Measurements from ENCODE around the gene TBC1D17. TPM values are rescaled to one million over a fixed set of nuclear protein-coding genes. Genes with fewer than 3 reads are reported as not detected.
A peak's percentile ranks its signal among the peaks of the same experiment; 100 is the strongest.

Gene TBC1D17
- total and polyA plus RNA-seq, 2 of the 13 experiments (the other 11 are each of a cell fraction or from before 2014, with no cell fraction given): 9.7 to 16.9 TPM

DNA sequence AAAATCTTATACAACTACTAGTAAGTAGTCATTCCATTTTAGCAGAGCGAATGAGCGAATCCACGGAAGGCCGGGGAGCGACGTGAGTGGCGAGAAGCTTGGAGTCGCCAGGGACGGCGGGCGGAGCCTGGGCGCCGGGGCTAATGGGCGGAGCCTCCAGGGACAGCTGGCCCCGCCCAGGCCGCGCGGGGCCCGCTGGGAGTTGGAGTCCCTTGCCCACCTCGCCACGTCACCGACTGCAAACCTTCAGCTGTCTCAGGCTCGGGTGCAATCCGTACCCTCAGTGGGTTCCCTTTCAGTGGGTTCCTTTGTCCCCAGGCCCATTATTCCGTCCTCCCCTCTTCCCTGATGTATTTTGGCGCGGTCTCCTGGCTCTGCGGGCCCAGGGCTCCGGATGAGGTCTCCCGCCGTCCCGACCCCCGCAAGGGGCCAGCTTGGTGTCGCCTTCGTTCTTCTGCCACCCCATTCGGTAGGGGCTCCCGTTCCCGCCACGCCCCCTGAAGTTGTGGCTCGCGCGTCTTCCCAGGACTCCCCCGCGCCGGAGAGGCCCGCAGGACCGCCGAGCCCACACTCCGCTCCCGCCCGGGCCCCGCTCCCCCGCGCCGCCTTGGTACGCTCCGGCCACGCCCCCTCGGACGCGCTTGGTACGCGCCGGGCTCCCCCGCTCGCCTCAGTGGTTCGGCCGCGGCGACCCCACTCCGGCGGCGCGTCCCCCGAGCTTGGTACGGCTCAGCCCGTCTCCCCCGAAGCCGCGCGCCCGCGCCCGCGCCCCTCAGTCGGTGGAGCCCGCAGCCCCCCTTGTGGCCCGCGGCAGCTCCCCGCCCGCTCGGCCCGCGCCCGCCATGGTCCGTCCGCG is 26.8 kb upstream of the TBC1D17 start, which contains the start of gene PTOV1 (continued):
- TF ChIP-seq ZNF44 (CRISPR knock-in tag; IDR thresholded peaks at IDR 0.05) (no peak), SIN3A (IDR thresholded peaks at IDR 0.05; ENCODE audit: borderline replicate concordance, low read depth, low read length) (no peak; the same call in 1 of the 2 replicates), NPAS2 (CRISPR knock-in tag; IDR thresholded peaks at IDR 0.05; ENCODE audit: borderline replicate concordance) (no peak), ZNF615 (CRISPR knock-in tag; IDR thresholded peaks at IDR 0.05; ENCODE audit: borderline replicate concordance) (no peak), HHEX (CRISPR knock-in tag; IDR thresholded peaks at IDR 0.05) (no peak), EED (CRISPR knock-in tag; IDR thresholded peaks at IDR 0.05) (0 out of 2 replicates have a peak, but pooled peaks have one; percentile 68), ZNF563 (CRISPR knock-in tag; IDR thresholded peaks at IDR 0.05) (no peak), NCOA5 (CRISPR knock-in tag; IDR thresholded peaks at IDR 0.05) (no peak), ZNF605 (CRISPR knock-in tag; IDR thresholded peaks at IDR 0.05) (no peak; the same call in 1 of the 2 replicates), MLLT10 (CRISPR knock-in tag; IDR thresholded peaks at IDR 0.05) (no peak), SALL1 (CRISPR knock-in tag; IDR thresholded peaks at IDR 0.05) (peak; percentile 3; the same call in 1 of the 2 replicates), HDAC6 (IDR thresholded peaks at IDR 0.05; ENCODE audit: low read depth, low read length) (no peak), ZSCAN9 (CRISPR knock-in tag; IDR thresholded peaks at IDR 0.05; ENCODE audit: borderline replicate concordance) (0 out of 2 replicates have a peak, but pooled peaks have one; percentile 20), BORCS8-MEF2B (CRISPR knock-in tag; IDR thresholded peaks at IDR 0.05) (no peak), ZNF432 (CRISPR knock-in tag; IDR thresholded peaks at IDR 0.05; ENCODE audit: borderline replicate concordance) (no peak), BRCA1 (CRISPR knock-in tag; IDR thresholded peaks at IDR 0.05) (no peak), ZNF382 (CRISPR knock-in tag; IDR thresholded peaks at IDR 0.05; ENCODE audit: borderline replicate concordance) (no peak), ZNF720 (CRISPR knock-in tag; IDR thresholded peaks at IDR 0.05) (no peak), ZSCAN20 (CRISPR knock-in tag; IDR thresholded peaks at IDR 0.05; ENCODE audit: borderline replicate concordance) (no peak), NCOR1 (IDR thresholded peaks at IDR 0.05; ENCODE audit: borderline replicate concordance, low read length) (no peak), MBNL3 (CRISPR knock-in tag; conservative IDR thresholded peaks at IDR 0.05) (no peak), ZBTB7A (CRISPR knock-in tag; IDR thresholded peaks at IDR 0.05) (peak; percentile 58; the same call in 1 of the 2 replicates), MAZ (IDR thresholded peaks at IDR 0.05; ENCODE audit: borderline replicate concordance, low read depth, low read length) (peak; percentile 47; the same call in 1 of the 2 replicates), MAZ (CRISPR knock-in tag; IDR thresholded peaks at IDR 0.05; ENCODE audit: low read depth) (peak; percentile 89; the same call in 1 of the 2 replicates), SNAI1 (CRISPR knock-in tag; IDR thresholded peaks at IDR 0.05; ENCODE audit: borderline replicate concordance) (no peak)
- TF ChIP-seq, protein P1, sequence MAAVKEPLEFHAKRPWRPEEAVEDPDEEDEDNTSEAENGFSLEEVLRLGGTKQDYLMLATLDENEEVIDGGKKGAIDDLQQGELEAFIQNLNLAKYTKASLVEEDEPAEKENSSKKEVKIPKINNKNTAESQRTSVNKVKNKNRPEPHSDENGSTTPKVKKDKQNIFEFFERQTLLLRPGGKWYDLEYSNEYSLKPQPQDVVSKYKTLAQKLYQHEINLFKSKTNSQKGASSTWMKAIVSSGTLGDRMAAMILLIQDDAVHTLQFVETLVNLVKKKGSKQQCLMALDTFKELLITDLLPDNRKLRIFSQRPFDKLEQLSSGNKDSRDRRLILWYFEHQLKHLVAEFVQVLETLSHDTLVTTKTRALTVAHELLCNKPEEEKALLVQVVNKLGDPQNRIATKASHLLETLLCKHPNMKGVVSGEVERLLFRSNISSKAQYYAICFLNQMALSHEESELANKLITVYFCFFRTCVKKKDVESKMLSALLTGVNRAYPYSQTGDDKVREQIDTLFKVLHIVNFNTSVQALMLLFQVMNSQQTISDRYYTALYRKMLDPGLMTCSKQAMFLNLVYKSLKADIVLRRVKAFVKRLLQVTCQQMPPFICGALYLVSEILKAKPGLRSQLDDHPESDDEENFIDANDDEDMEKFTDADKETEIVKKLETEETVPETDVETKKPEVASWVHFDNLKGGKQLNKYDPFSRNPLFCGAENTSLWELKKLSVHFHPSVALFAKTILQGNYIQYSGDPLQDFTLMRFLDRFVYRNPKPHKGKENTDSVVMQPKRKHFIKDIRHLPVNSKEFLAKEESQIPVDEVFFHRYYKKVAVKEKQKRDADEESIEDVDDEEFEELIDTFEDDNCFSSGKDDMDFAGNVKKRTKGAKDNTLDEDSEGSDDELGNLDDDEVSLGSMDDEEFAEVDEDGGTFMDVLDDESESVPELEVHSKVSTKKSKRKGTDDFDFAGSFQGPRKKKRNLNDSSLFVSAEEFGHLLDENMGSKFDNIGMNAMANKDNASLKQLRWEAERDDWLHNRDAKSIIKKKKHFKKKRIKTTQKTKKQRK (IDR thresholded peaks at IDR 0.05; ENCODE audit: low read length): no peak
- TF ChIP-seq, protein P2, sequence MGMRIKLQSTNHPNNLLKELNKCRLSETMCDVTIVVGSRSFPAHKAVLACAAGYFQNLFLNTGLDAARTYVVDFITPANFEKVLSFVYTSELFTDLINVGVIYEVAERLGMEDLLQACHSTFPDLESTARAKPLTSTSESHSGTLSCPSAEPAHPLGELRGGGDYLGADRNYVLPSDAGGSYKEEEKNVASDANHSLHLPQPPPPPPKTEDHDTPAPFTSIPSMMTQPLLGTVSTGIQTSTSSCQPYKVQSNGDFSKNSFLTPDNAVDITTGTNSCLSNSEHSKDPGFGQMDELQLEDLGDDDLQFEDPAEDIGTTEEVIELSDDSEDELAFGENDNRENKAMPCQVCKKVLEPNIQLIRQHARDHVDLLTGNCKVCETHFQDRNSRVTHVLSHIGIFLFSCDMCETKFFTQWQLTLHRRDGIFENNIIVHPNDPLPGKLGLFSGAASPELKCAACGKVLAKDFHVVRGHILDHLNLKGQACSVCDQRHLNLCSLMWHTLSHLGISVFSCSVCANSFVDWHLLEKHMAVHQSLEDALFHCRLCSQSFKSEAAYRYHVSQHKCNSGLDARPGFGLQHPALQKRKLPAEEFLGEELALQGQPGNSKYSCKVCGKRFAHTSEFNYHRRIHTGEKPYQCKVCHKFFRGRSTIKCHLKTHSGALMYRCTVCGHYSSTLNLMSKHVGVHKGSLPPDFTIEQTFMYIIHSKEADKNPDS (CRISPR knock-in tag; IDR thresholded peaks at IDR 0.05): no peak
